C4-2B (cell line): Measurements from ENCODE around the gene SYPL1.

ENCODE experiments used
- ZFX ChIP-seq: fragments of 450-650 bp; IDR thresholded peaks from 2 replicates; pipeline ENCODE4 v1.6.1; 2017
- TF ChIP-seq, protein P1 (sequence below): fragments of 450-650 bp; conservative IDR thresholded peaks from 2 replicates; pipeline ENCODE4 v1.5.1; 2017; ENCODE audit warnings: mild to moderate bottlenecking

DNA sequence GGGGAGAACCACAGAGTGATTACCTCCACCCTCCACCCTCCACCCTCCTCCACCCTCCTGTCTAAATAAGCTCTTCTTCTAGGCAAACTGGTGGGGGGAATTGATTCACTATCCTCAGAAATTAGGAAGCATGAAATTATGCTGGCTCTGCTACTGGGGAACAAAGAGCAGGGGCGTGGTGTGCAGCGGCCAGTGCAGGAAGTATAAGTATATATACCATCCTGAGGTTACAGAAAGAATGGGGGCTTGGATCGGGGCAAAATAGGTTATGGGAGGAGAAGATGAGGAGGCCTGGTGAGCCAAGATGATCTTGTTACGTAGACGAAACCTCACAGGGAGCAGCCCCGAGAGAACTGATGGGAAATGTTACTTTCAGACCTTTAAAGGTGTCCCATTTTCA lies 49.1 kb downstream of the SYPL1 start:
- TF ChIP-seq, protein P1, sequence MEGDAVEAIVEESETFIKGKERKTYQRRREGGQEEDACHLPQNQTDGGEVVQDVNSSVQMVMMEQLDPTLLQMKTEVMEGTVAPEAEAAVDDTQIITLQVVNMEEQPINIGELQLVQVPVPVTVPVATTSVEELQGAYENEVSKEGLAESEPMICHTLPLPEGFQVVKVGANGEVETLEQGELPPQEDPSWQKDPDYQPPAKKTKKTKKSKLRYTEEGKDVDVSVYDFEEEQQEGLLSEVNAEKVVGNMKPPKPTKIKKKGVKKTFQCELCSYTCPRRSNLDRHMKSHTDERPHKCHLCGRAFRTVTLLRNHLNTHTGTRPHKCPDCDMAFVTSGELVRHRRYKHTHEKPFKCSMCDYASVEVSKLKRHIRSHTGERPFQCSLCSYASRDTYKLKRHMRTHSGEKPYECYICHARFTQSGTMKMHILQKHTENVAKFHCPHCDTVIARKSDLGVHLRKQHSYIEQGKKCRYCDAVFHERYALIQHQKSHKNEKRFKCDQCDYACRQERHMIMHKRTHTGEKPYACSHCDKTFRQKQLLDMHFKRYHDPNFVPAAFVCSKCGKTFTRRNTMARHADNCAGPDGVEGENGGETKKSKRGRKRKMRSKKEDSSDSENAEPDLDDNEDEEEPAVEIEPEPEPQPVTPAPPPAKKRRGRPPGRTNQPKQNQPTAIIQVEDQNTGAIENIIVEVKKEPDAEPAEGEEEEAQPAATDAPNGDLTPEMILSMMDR, result no peak
- TF ChIP-seq ZFX, result no peak
